Measurements from ENCODE around the gene CPED1.

Gene CPED1

DNA sequence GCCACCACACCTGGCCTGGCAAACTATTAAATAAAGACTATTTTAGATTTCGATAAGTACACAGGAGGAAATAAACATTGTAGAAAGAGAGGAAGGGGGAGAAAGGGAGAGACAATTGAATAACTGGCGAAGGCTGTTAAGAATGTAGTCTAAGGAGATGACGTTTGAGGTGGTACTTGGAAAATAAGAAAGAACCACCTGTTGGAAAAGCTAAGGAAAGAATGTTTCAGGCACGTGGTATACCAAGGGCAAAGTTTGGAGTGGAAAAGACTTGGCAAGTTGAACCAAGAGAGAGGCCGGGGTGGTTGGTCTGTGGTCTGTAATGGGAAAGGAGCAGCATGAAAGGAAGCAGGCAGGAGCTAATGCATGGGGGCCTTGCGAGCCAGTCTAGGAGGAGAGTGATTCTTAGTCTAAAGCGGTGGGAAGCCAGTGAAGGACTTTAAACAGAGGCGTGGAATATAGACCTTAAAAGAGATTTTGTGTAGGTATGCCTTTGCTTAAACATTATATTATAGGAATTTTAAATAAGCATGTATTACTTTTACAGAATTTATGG, 28.5 kb upstream of the CPED1 start:
- no peaks in the 10 kb centered on the region for H3K4me1 ChIP-seq (ENCODE audit: insufficient read depth, poor library complexity, severe bottlenecking)
- no peaks in the 10 kb centered on the region for H3K27me3 ChIP-seq (ENCODE audit: insufficient read depth, poor library complexity, severe bottlenecking)
- DNase-seq (ENCODE audit: low spot score) (no peak), ATAC-seq (ENCODE audit: low read depth) (no peak)
- H3K27ac ChIP-seq (ENCODE audit: poor library complexity, severe bottlenecking), result no peak overlapping the region
- H3K4me3 ChIP-seq (ENCODE audit: severe bottlenecking), result no peak overlapping the region
- peaks cover 25% of the 10 kb centered on the region for H3K36me3 ChIP-seq (ENCODE audit: low read depth)
- no peak for TF ChIP-seq CTCF (IDR thresholded peaks at IDR 0.05; ENCODE audit: poor library complexity, severe bottlenecking)
- H3K9me3 ChIP-seq (ENCODE audit: severe bottlenecking), result no peaks in the 10 kb centered on the region

- H3K9me3 ChIP-seq (ENCODE audit: severe bottlenecking), result no peaks in the 10 kb centered on the region
- no peaks in the 10 kb centered on the region for H3K27me3 ChIP-seq (ENCODE audit: insufficient read depth, poor library complexity, severe bottlenecking)
- no peak for DNase-seq (ENCODE audit: low spot score)
- no peak overlapping the region for H3K27ac ChIP-seq (ENCODE audit: poor library complexity, severe bottlenecking)
- TF ChIP-seq CTCF (IDR thresholded peaks at IDR 0.05; ENCODE audit: poor library complexity, severe bottlenecking), result no peak
- no peaks in the 10 kb centered on the region for H3K4me1 ChIP-seq (ENCODE audit: insufficient read depth, poor library complexity, severe bottlenecking)
- no peak overlapping the region for H3K4me3 ChIP-seq (ENCODE audit: severe bottlenecking)
- ATAC-seq (ENCODE audit: low read depth), result no peak
- peaks cover 18% of the 10 kb centered on the region for H3K36me3 ChIP-seq (ENCODE audit: low read depth)
Measured at GRCh38 chr7:120960714-120961113, 27.8 kb upstream of the CPED1 start.

DNA sequence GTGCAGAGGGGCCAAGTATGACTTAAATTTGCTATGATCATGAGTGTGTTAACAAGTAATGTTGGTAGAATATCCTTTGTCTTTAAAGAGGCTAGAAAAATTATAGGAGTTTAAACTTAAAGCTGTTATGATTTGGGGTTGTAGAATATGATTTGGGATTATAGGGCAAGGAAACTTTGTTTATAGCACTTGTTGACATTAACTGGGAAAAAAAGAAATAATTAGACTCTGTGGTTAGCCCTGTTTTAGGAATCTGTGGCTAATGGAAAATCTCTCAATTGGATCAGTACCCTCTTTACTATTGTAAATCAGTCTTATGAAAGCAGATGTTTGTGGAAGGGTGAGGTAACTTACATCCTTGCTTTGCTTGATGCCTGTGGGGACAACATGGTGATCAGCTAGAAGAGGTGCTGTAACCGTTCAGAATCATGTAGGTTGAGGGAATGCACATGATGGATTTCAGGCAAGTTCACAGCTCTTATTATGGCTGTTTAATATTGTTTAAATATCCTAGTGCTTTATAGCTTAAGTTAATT, 26.8 kb upstream of the CPED1 start:
- no peak for DNase-seq (ENCODE audit: low spot score)
- no peaks in the 10 kb centered on the region for H3K9me3 ChIP-seq (ENCODE audit: severe bottlenecking)
- TF ChIP-seq CTCF (IDR thresholded peaks at IDR 0.05; ENCODE audit: poor library complexity, severe bottlenecking), result no peak
- H3K27ac ChIP-seq (ENCODE audit: poor library complexity, severe bottlenecking), result no peak overlapping the region
- no peak overlapping the region for H3K4me3 ChIP-seq (ENCODE audit: severe bottlenecking)
- H3K4me1 ChIP-seq (ENCODE audit: insufficient read depth, poor library complexity, severe bottlenecking), result no peaks in the 10 kb centered on the region
- H3K36me3 ChIP-seq (ENCODE audit: low read depth), result peaks cover 12% of the 10 kb centered on the region
- no peak for ATAC-seq (ENCODE audit: low read depth)
- H3K27me3 ChIP-seq (ENCODE audit: insufficient read depth, poor library complexity, severe bottlenecking), result no peaks in the 10 kb centered on the region

DNA sequence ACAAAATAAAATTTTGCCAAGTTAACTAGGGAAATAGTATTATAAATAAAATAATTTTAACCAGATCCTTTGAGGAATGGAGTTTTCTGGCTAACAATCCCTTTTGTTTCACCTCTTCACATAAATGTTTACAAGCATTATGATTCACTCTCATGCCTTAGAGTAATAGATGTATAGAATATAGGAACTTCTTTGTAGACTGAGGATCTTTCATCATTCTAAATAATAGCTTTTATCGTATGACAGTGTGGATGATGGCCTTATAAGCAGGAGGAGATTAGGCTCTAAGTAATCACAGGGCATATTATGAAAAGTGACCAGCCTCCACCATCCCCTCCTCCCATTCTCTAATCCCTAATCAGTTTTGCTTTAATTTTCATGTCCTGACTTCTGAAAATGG, 24.4 kb upstream of the CPED1 start:
- no peaks in the 10 kb centered on the region for H3K27me3 ChIP-seq (ENCODE audit: insufficient read depth, poor library complexity, severe bottlenecking)
- H3K4me1 ChIP-seq (ENCODE audit: insufficient read depth, poor library complexity, severe bottlenecking), result no peaks in the 10 kb centered on the region
- no peaks in the 10 kb centered on the region for H3K9me3 ChIP-seq (ENCODE audit: severe bottlenecking)
- H3K27ac ChIP-seq (ENCODE audit: poor library complexity, severe bottlenecking), result no peak overlapping the region
- DNase-seq (ENCODE audit: low spot score), result no peak
- no peak overlapping the region for H3K4me3 ChIP-seq (ENCODE audit: severe bottlenecking)
- ATAC-seq (ENCODE audit: low read depth), result no peak
- H3K36me3 ChIP-seq (ENCODE audit: low read depth), result peaks cover 21% of the 10 kb centered on the region
- no peak for TF ChIP-seq CTCF (IDR thresholded peaks at IDR 0.05; ENCODE audit: poor library complexity, severe bottlenecking)

GRCh38 chr7:120966961-120967360, 21.6 kb upstream of the CPED1 start:
- H3K9me3 ChIP-seq (ENCODE audit: severe bottlenecking), result no peaks in the 10 kb centered on the region
- no peak for TF ChIP-seq CTCF (IDR thresholded peaks at IDR 0.05; ENCODE audit: poor library complexity, severe bottlenecking)
- no peaks in the 10 kb centered on the region for H3K27me3 ChIP-seq (ENCODE audit: insufficient read depth, poor library complexity, severe bottlenecking)
- peaks cover 44% of the 10 kb centered on the region for H3K36me3 ChIP-seq (ENCODE audit: low read depth)
- H3K4me3 ChIP-seq (ENCODE audit: severe bottlenecking), result no peak overlapping the region
- H3K4me1 ChIP-seq (ENCODE audit: insufficient read depth, poor library complexity, severe bottlenecking), result no peaks in the 10 kb centered on the region
- DNase-seq (ENCODE audit: low spot score), result no peak
- no peak for ATAC-seq (ENCODE audit: low read depth)
- H3K27ac ChIP-seq (ENCODE audit: poor library complexity, severe bottlenecking), result no peak overlapping the region

Measured in RWPE2 (cell line).